Stimulated activated naive CD8-positive, alpha-beta T cell treated with anti-CD3 and anti-CD28 coated beads, Interleukin-15, Interleukin-2, amounts not matched to agents 100 U/mL and 50 U/mL, for 24 hours (primary cell): ENCODE data around the gene AUTS2.

ENCODE experiments used
- ATAC-seq: fragments of 150-1000 bp; cut with Tn5 transposase; one replicate; pipeline ENCODE4 v1.10.0; 2021
- DNase-seq: peaks from one replicate; pipeline ENCODE4 v3.0.0; 2021

AUTS2 gene

DNA sequence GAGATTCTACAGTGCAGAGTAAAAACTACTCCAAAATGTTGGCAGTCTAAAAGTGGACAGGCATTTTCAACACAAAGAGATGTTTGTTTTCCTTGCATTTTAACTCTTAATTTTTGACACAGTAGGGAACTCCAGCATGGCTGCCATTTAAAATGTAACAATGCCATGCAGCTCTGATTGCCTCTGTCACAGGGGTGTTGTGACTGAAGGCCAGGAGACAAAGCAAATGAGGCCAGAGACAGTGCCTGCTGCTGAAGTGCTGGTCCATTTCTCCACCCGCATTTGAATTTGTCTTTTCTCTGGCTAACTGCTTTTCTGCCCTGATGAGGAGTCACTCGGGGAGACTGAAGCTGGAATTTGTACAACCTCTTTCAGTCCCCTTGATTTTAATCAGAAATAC is 823.0 kb downstream of the AUTS2 start:
- DNase-seq (no peak), ATAC-seq (no peak)

DNA sequence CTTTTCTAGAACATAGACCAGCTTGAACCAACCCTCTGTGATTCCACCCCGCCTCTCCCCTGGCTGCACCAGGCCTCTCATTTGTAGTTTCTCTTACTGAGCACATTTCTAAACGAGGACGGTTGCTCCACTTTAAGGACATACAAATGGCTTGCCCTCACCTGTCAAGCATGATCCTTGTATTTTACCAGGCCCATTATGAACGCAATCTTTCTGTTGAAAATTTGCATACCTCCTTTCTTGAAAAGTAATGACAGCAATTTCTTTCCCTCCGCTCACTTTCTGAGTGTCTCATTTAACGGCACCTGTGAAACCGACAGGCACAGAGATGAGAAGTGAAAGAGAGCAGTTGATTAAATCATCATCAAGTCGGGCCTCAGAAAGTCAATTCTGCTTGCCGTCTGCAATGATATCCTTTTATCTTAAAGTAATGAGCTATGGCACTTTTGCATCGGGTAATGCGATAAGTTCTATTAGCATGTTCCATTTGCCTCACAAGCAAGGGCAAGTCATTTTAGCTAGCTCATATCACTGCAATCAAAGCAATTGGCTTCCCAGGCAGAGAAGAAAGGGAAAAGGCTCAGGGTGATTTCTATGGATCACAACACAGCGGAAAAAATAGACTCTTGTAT is 828.1 kb downstream of the AUTS2 start:
- ATAC-seq (no peak), DNase-seq (no peak)

DNA sequence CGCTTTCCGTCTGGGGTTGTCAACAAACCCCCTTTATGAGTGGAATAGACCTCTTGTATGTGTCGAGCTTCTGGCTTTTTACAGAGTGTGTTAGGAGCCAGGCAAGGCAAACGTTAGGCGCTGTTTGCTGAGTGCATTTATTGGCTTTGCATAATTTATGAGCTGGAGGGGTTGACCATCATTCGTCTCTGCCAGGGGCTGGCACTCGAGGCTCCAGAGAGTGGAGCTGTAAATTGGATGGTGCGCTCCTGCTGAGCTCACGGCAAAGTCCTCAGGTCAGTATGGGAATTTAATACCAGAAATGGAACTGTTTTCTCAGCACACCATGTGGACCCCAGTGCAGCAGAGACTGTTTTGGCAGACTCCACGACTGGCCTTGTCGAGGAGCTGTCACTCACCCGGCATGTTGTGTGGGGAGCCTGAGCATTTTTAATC is 834.3 kb downstream of the AUTS2 start:
- DNase-seq (no peak), ATAC-seq (no peak)

DNA sequence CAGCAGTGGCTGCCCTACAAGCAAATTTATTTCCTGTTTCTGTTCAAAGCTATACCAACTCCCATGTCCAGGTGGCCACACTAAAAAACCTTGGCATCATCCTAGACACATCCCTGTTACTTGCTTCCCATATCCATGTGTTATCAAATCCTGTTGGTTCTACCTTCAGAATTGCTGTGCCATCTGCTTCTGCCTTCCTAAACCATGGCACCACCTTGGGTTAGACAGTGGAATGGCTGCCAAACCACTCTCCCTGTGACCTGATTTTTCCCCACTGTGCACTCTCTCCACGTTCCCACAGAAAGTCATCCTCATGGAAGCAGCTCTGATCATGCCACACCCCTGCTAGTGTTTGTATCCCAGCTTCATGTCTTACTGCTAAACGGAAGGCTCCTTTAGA is 836.1 kb downstream of the AUTS2 start:
- DNase-seq: no peak
- no peak for ATAC-seq

DNA sequence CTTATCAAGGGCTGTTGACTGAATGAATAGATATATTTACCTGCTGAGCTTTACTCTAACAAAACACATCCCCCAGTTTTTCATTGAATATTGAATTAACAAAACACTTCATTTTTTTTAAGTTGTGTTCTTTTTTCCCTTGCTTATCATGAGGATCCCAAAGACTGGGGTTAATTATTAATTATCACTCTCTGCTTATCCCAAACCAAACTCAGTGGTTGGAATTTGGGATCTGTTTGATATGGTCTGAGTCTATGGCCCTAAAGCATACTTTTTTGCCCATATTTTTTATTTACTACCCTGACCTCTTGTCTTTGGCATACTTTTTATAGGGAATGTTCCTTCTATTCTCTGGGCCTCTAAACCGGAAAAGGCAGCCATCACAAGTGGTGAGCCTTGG is 836.5 kb downstream of the AUTS2 start:
- ATAC-seq (no peak), DNase-seq (no peak)

DNA sequence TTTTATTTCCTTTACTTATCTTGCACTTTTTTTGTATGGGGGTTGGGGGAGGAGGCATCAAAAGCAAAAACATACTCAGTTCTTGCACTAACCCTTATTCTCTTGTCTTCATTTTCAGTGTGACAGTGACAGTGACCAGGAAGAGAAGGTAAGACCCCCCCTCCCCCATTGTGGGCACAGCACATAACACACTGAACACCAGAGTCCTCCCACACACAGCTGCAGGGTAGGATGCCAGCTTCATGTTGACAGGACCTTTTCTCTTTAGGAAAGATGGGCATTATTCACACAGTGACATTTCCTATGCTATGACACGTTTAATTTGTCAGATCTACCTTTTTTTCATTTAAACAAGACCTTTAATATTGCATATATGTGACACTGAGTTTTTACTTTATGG is 837.4 kb downstream of the AUTS2 start:
- DNase-seq: no peak

DNA sequence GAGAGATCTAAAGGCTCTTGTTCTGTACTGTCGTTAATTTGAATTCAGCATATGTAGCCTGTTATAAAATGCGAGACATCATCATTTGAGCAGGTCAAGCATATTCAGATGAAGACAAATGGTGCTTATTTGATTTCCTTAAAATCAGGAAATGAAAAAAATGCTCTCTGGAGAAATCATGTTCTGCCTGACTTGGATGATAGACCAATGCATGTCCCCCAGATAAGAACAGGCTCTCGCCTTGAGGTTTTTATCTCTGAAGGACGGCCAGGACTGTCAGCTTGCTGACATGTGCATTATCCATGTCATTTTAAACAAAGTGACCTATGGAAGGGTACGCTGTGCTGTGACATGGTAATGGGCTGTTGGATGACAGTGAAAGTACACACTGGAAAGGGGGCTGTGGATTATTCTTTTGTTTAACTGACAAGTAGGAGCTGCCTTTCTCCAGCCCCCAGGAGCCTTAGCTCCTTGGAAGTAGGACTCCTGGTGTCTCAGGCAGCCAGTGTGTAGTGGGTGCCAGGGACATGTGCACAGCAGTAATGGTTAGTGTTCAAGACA is 838.6 kb downstream of the AUTS2 start:
- ATAC-seq: no peak
- no peak for DNase-seq

More for the DNA sequence above, 837.4 kb downstream of the AUTS2 start:
- ATAC-seq: no peak

DNA sequence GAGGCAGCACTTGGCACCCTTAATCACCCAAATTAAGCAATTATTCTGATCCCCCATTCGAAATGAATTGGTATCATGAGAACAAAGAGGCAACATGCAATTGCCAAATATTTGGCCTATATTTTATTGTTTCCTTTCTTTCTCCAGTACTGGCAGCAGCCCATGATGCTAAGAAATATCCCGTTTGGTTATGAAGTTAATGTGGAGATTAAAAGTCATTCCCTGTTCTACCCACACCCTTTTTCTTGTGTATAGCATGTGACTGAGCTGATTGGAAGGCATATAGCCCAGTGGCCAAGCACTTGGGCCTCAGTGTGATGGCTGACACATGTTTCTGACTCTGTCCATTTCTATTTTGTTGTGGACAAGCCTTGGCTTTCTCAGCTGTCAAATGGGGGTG is 841.4 kb downstream of the AUTS2 start:
- ATAC-seq (no peak), DNase-seq (no peak)

DNA sequence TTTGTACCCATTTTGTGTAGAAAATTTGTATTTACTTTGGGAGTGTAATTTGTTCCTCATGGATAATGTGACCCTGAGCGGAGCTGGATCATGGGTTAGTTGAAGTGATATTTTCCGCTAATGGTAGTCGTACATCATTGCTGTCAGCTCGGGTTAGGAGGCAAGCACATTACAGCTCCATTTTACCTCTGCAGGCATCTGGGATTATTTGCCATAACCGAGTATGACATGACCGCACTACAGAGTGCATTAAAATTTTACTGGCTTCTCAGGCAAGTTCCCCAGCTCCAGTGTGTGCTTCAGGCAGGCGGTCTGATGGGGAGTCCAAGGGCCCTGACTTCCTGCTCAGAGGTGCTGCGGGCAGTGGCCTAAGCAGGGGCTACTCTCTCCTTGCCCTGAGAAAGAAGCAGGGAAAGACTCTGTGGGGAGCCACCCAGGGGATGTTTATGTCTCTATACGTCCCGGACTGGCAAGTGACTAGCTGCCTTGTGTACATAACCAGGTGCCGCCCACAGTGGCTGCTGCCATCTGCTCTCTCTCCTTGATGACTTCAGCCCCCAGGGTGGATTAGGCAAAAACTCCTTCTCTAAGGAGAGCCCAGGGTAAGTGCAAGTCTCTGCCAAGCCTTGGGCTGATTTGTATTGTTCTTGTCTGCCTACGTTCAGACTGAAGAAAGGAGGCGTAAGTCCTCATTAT is 848.3 kb downstream of the AUTS2 start:
- DNase-seq: no peak

DNA sequence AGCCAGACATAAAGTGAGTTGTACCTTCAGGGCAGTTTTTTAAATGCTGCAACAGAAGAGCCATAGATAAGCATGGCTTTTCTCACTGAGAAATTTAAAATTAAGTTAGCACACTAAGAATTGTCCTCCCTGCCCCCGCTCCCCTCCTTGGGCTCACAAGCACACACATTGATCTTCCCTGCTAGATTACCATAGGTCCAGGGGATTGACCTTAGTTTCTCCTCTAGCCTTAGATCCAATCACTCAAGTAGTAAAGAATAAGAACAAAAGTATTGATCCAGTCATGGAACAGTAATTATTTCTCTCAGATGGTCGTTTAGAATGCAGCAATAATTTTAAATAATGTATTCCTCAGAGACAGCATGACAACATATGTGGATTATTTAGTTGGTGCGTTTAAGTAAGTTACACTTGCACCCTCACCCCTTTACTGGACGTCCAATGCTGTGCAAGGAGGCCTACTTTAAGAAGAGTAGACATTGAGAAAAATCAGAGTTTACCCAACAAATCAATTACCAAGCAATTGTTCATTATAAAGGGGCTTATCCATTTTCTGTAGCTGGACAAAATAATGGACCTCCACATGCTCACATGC is 850.1 kb downstream of the AUTS2 start:
- no peak for DNase-seq
- no peak for ATAC-seq

More for the DNA sequence above, 848.3 kb downstream of the AUTS2 start:
- no peak for ATAC-seq

DNA sequence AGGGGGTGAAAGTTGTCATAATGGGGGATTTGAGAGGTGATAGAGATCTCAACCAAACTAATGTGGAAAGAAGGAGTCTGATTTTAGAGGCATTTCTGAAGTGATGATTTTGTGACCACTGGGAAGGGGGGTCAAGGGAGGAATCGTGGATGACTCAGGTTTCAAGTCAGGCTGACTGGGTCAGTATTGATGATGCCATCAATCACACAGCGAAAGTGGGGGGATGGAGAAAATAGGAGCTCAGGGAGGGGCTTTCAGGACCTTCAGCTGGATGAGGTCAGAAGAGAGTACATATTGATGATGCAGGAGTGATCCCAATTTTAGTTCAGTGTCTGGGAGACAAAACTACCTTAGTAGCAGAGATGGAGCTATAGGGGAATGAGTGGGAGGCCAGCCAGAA is 852.5 kb downstream of the AUTS2 start:
- DNase-seq: no peak
- no peak for ATAC-seq

DNA sequence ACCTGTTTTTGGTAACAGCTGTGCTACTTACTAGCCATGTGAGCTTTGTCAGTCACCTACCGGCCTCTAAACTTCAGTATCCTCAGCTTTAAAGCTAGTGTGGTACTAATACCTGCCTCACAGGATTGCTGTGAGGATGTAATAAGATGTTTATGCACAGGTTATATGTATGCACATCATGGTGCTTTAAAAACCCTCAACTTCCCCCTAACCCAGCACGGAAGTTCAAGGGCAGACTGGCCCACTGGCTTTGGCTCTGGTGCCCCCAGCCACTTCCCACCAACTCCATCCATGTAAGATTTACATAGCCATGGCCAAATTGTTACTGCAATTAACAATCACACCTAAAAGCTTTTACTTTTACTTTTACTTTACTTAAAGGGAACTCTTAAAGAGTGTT is 857.6 kb downstream of the AUTS2 start:
- DNase-seq (no peak), ATAC-seq (no peak)

DNA sequence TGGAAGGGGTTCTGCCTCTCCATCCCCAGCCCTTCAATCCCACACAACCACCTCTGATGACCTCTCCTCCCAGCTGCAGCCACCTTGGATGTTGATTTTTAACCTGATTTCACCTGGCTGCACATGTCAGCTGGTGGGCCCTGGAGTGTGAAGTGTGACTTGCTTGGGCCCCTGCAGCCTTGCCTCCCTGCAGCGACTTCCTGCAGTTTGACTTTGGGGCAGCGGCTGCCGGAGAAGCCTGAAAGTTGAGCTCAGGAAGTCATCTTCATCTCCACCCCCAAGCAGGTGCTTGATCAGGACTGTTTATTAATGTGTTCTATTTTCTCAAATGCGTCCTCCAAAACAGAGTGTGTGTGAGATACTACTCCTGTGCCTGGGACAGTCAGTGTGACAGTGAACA is 858.4 kb downstream of the AUTS2 start:
- peak; percentile 5 for DNase-seq
- ATAC-seq: no peak

DNA sequence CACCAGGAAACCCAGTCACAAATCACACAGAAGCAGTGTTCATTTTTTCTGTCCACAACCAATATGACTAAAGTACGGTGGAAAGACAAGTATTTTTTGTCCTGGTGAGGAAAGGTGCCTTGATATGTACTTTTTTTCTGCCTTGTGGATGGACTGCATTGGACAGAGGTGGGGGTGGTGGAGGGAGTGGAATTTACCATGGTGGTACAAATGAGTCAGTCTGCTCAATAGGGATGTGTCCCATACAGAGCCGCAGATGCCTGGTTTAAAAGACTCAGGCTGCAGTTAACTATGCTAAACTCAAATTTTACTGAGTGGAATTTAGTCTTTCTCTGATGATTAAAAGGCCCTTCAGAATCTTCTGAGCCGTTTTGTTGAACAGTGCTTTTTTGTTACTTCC is 859.2 kb downstream of the AUTS2 start:
- DNase-seq (no peak), ATAC-seq (no peak)

DNA sequence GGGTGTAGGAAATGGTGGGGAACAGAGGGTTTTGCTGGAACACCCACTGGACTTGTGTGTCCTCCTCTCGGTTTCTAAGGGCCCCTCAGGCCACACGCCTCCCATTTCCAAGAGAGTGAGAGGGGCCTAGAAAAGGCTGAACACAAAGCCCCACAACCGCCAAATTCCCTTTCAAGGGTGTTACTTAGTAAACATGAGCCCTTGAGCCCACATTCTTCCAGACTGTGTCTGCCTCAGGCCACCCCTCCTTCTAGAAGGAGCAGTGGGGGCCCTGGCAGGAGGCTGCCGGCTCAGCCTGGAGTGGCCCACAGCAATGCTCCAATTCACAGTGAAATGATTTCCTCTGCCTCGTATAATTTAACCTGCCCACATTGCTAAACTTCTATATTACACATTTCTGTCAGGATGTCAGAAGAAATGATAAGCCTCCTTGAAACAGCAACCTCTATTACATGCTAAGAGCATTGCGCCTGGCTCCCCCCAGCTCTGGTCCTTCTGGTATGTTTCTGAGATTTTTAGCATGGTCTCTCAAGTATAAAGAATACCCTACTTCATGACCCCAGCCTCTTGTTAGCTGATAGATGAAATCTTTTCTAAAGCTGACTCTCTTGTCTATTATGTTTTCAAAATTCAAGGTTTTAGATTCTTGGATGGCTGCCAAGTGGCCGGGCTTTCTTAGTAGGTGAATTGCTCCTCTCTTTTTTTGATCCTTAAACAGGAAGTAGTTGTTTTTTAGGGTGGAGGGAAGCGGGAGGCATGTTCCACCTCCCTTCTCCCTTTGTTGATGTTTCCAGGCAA is 859.8 kb downstream of the AUTS2 start:
- ATAC-seq (no peak), DNase-seq (no peak)

DNA sequence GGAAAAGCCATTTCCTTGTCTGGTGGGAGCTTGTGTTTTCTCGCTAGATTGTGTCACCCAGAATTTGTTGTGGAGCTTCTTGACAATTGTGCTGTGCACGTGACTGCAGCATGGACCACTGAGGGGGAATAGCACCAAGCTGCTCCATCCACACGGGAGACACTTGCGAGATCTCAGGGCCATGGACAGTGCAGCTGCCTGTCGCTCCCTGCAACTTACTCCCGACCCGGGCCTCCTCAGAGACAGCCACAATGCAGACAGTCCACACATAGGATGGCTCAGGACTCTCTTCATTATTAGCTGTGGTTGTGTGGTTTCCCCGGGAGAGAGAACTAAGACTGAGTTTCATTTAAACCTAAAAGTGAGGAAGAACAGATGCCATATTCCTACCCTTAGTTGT is 860.5 kb downstream of the AUTS2 start:
- no peak for DNase-seq
- no peak for ATAC-seq

DNA sequence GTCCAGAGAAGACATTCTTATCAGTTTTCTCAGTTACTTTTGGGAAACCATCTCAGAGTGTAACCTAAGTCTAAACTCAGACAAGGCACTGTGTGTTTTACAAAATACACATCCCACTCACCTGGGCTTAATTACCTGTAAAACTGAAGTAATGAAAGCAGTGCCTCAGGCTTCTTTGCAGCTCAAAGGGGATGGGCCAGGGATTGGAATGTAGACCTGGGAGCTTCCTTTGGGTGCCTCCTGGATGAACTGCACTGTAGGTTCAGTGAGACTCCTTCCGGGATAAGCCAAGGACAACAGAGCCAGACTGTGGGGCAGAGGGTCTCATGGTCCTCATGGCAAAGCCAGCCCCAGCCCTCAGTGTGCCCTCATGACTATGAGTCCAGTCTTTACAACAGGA is 861.3 kb downstream of the AUTS2 start:
- ATAC-seq (no peak), DNase-seq (no peak)

DNA sequence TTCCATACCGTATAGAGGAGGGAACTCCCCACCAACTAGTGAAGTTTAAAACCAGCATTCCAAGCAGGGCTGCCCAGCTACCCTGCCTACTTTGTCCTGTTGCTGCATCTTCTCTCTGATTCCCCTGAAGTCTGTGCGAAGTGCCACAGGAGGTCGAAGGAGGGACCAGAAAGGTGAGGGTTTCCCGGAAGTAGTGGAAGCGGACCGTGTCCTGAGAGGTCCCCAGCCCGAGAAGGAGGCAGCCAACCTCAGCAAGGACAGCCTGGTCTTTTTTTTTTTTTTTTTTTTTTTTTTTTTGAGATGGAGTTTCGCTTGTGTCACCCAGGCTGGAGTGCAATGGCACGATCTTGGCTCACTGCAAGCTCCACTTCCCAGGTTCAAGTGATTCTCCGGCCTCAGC is 861.8 kb downstream of the AUTS2 start:
- DNase-seq (no peak), ATAC-seq (no peak)

DNA sequence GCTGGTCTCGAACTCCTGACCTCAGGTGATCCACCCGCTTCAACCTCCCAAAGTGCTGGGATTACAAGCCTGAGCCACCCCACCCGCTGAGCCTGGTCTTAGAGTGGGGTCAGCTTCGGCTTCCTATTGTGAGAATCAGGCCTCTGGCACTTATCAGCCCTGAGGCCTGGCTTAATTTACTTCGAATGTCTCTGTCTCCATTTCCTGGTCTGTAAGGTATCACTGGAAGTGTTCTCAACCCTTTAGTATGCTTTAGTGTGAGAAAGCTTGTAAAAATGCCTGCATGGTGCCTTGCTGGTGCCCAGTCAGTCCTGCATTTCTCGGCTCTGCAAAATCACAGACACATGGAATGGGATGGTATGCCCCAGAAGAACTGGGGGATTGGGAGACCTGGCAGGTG is 862.3 kb downstream of the AUTS2 start:
- DNase-seq (no peak), ATAC-seq (no peak)

DNA sequence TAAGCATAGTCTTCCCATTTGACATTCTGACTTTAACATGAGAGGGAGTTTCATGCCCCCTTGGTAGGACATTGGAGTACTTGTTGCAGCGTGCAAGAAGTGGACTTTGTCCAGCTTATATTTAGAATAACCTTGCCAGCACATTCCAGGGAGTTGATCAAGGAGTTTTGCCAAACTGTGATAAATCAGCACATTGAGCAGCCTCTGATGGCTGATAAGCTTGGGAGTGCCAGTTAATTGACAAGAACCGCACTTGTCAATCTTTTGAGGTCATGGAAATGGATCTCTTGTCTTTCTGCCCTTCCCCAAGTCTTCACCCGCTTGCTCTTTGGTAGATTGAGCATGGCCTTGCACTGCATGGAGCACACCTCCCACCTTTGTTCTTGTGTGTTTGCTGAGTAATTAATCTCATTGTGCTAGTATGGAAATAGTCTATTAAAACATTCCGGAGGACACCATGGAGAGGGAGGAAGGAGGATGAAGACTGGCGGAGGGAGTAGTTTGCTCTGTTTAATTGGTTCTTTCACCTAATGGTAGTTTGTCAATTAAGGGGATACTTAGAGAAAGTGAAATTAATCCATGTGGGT is 865.2 kb downstream of the AUTS2 start:
- ATAC-seq (no peak), DNase-seq (no peak)

DNA sequence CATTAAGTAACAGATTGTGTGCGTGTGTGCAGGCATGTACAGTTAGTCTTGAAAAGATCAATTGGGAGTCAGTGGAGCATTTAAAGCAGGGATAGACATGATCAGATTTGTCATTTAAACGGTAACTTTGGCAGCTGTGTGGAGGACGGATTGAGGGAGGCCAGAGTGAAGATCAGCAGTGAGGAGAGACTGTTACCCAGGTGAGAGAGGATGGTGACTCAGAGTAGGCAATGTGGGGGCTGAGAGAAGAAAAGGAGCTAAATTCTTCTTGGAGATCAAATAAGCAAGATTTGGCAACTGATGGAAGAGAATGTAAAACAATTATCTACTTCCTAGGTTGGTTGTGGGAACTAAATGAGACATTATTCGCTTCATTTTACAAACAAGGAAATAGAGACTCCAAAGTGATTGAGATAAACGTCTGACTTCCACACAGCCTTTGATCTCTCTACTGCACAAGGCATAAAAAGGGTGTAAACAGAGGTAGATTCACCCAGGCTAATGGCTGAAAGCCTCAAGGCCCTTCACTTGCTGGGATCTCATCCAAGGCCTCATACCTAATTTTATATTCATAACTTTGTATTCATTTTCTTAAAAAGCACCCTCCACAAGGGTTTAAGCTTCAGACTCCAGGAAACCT is 868.6 kb downstream of the AUTS2 start:
- ATAC-seq: no peak
- no peak for DNase-seq

DNA sequence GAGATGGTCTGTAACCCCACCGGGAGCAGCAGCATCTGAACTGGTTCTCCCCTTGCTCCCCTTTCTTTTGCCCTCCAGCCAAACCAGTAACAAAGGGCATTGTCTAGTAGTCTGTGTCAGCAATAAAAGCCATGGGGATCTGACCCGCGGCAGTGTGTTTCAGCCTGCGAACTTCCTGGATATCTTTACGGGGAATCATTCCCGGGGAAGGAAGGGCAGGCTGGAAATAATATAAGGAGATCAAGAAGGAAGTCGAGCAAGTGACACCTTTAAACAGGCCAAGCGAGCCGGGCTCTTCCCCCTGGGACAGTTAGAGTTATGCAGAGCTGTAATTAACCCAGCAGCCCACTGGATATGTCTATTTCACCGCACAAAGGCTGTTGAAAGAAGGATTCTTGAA is 872.5 kb downstream of the AUTS2 start:
- ATAC-seq: no peak
- no peak for DNase-seq
